WTC11 (cell line): Measurements from ENCODE around the gene ZNF827. TPM values are rescaled to one million over a fixed set of nuclear protein-coding genes. Genes with fewer than 3 reads are reported as not detected.

Experiments
- ATAC-seq: fragments of 200-7000 bp; cut with Tn5 transposase; 2 replicates; pipeline ENCODE4 v1.10.0; 2021; ENCODE audit warnings: mild to moderate bottlenecking, moderate library complexity
- CTCF ChIA-PET: fragments of 300-600 bp; sonication (Branson Sonifier 250); formaldehyde crosslinking; loops from one replicate; lab custom pipeline; 2021; ENCODE audit warnings: antibody characterized with exemption; lab: Charles Lee
- POLR2A ChIA-PET: fragments of 350-600 bp; sonication (Branson Sonifier 250); formaldehyde crosslinking; loops from one replicate; lab custom pipeline; 2021; ENCODE audit warnings: antibody characterized with exemption; lab: Charles Lee
- DNase-seq: peaks from one replicate; pipeline ENCODE4 v3.0.0; 2021; ENCODE audit warnings: low spot score
- H3K27ac Mint-ChIP-seq: 2 replicates; pipeline ENCODE4 v1.8.0; 2021; ENCODE audit warnings: mixed read lengths
- H3K27me3 Mint-ChIP-seq: 2 replicates; pipeline ENCODE4 v1.8.0; 2021; ENCODE audit warnings: low read depth, mild to moderate bottlenecking, moderate library complexity, mixed read lengths
- H3K36me3 Mint-ChIP-seq: 2 replicates; pipeline ENCODE4 v1.8.0; 2021; ENCODE audit warnings: mixed read lengths
- H3K4me1 Mint-ChIP-seq: 2 replicates; pipeline ENCODE4 v1.8.0; 2022; ENCODE audit warnings: mixed read lengths
- H3K4me3 Mint-ChIP-seq: 2 replicates; pipeline ENCODE4 v1.8.0; 2021; ENCODE audit warnings: mild to moderate bottlenecking, moderate library complexity, mixed read lengths
- H3K9me3 Mint-ChIP-seq: 2 replicates; pipeline ENCODE4 v1.8.0; 2021; ENCODE audit warnings: mixed read lengths
- ATF3 ChIP-seq: sonication (generic); formaldehyde crosslinking; conservative IDR thresholded peaks from 2 replicates; pipeline ENCODE4 v1.8.1; 2022; ENCODE audit warnings: mild to moderate bottlenecking, missing genetic modification reagents
- CBFB ChIP-seq: sonication (generic); formaldehyde crosslinking; IDR thresholded peaks from 2 replicates; pipeline ENCODE4 v1.8.1; 2022; ENCODE audit warnings: mild to moderate bottlenecking, low read depth, missing genetic modification reagents
- E2F4 ChIP-seq: sonication (generic); formaldehyde crosslinking; IDR thresholded peaks from 2 replicates; pipeline ENCODE4 v1.8.1; 2022; ENCODE audit warnings: low read depth, mild to moderate bottlenecking, moderate library complexity, missing genetic modification reagents, borderline replicate concordance
- ELF4 ChIP-seq: sonication (generic); formaldehyde crosslinking; IDR thresholded peaks from 2 replicates; pipeline ENCODE4 v1.8.1; 2022; ENCODE audit warnings: low read depth, mild to moderate bottlenecking, moderate library complexity, missing genetic modification reagents
- EMX1 ChIP-seq: fragments of 250-450 bp; sonication (Bioruptor Pico); IDR thresholded peaks from 2 replicates; pipeline ENCODE4 v1.8.0; 2021; ENCODE audit warnings: mild to moderate bottlenecking
- ESRRA ChIP-seq: sonication (generic); formaldehyde crosslinking; IDR thresholded peaks from 2 replicates; pipeline ENCODE4 v1.8.1; 2022; ENCODE audit warnings: mild to moderate bottlenecking, missing genetic modification reagents, borderline replicate concordance
- GRHL2 ChIP-seq: fragments of 250-450 bp; sonication (Bioruptor Pico); IDR thresholded peaks from 2 replicates; pipeline ENCODE4 v1.8.0; 2022; ENCODE audit warnings: mild to moderate bottlenecking, moderate library complexity; ENCODE audit not compliant: insufficient replicate concordance, severe bottlenecking
- IRF2 ChIP-seq: sonication (generic); formaldehyde crosslinking; IDR thresholded peaks from 2 replicates; pipeline ENCODE4 v1.8.0; 2022; ENCODE audit warnings: low read depth, missing genetic modification reagents, borderline replicate concordance
- MAX ChIP-seq: sonication (generic); formaldehyde crosslinking; IDR thresholded peaks from 2 replicates; pipeline ENCODE4 v1.8.0; 2022; ENCODE audit warnings: mild to moderate bottlenecking, missing genetic modification reagents
- MXD4 ChIP-seq: fragments of 250-450 bp; sonication (Bioruptor Pico); IDR thresholded peaks from 2 replicates; pipeline ENCODE4 v1.8.0; 2021; ENCODE audit warnings: mild to moderate bottlenecking, moderate library complexity, borderline replicate concordance
- NFYB ChIP-seq: sonication (generic); formaldehyde crosslinking; conservative IDR thresholded peaks from 2 replicates; pipeline ENCODE4 v1.8.0; 2022; ENCODE audit warnings: low read depth, missing genetic modification reagents
- NR1H2 ChIP-seq: sonication (generic); formaldehyde crosslinking; IDR thresholded peaks from 2 replicates; pipeline ENCODE4 v1.9.0; 2021; ENCODE audit warnings: mild to moderate bottlenecking, moderate library complexity, missing genetic modification reagents
- NR2C2 ChIP-seq: sonication (generic); formaldehyde crosslinking; IDR thresholded peaks from 2 replicates; pipeline ENCODE4 v1.8.0; 2022; ENCODE audit warnings: mild to moderate bottlenecking, missing genetic modification reagents
- NR3C1 ChIP-seq: sonication (generic); formaldehyde crosslinking; conservative IDR thresholded peaks from 2 replicates; pipeline ENCODE4 v1.8.1; 2023; ENCODE audit warnings: low read depth, mild to moderate bottlenecking, missing genetic modification reagents
- PREB ChIP-seq: sonication (generic); formaldehyde crosslinking; IDR thresholded peaks from 2 replicates; pipeline ENCODE4 v1.8.1; 2022; ENCODE audit warnings: mild to moderate bottlenecking, missing genetic modification reagents, moderate library complexity, borderline replicate concordance
- TP53 ChIP-seq: sonication (generic); formaldehyde crosslinking; IDR thresholded peaks from 2 replicates; pipeline ENCODE4 v1.8.1; 2023; ENCODE audit warnings: mild to moderate bottlenecking, missing genetic modification reagents
- USF1 ChIP-seq: sonication (generic); formaldehyde crosslinking; IDR thresholded peaks from 2 replicates; pipeline ENCODE4 v1.8.0; 2022; ENCODE audit warnings: mild to moderate bottlenecking, missing genetic modification reagents
- USF2 ChIP-seq: sonication (generic); formaldehyde crosslinking; IDR thresholded peaks from 2 replicates; pipeline ENCODE4 v1.8.1; 2023; ENCODE audit warnings: mild to moderate bottlenecking, missing genetic modification reagents, moderate library complexity
- ZNF138 ChIP-seq: sonication (generic); formaldehyde crosslinking; conservative IDR thresholded peaks from 2 replicates; pipeline ENCODE4 v1.8.1; 2022; ENCODE audit warnings: mild to moderate bottlenecking, moderate library complexity, missing genetic modification reagents
- ZNF219 ChIP-seq: sonication (generic); formaldehyde crosslinking; IDR thresholded peaks from 2 replicates; pipeline ENCODE4 v1.8.0; 2023; ENCODE audit warnings: missing genetic modification reagents, mild to moderate bottlenecking, borderline replicate concordance
- ZNF263 ChIP-seq: sonication (generic); formaldehyde crosslinking; IDR thresholded peaks from 2 replicates; pipeline ENCODE4 v1.8.1; 2022; ENCODE audit warnings: low read depth, mild to moderate bottlenecking, moderate library complexity, missing genetic modification reagents
- ZNF416 ChIP-seq: fragments of 250-450 bp; sonication (Bioruptor Pico); IDR thresholded peaks from 2 replicates; pipeline ENCODE4 v1.9.0; 2021; ENCODE audit warnings: mild to moderate bottlenecking, inconsistent platforms
- total RNA-seq: library from RNA; stranded (reverse); gene quantifications from 3 replicates; pipeline ENCODE4 v1.2.3, GENCODE V29; 2021

ZNF827 gene
- total RNA-seq, 1 experiment from 2014 or later: 25.6 TPM

GRCh38 chr4:145882604-145883003 lies 56.0 kb downstream of the ZNF827 start (continued):
- TF ChIP-seq PREB (CRISPR knock-in tag) (no peak), NR3C1 (CRISPR knock-in tag) (no peak), NR2C2 (CRISPR knock-in tag) (no peak), IRF2 (CRISPR knock-in tag) (no peak), EMX1 (no peak)

GRCh38 chr4:145881989-145882388 lies 56.6 kb downstream of the ZNF827 start:
- DNase-seq: peak; percentile 24
- ATAC-seq: peak; percentile 62
- ChIA-PET CTCF (interaction anchor here (1.0 kb wide), 1 partner anchor 13 kb away, joined by 3 read pairs; no protein-coding TSS in a partner anchor), POLR2A (interaction anchor here (0.7 kb wide), 1 partner anchor 85 kb away, joined by 5 read pairs; no protein-coding TSS in a partner anchor)
- peak overlapping the region; percentile 69; the same call in 1 of the 2 replicates for H3K27ac Mint-ChIP-seq
- TF ChIP-seq ELF4 (CRISPR knock-in tag) (no peak), MAX (CRISPR knock-in tag) (0 out of 2 replicates have a peak, but pooled peaks have one; percentile 30), USF1 (CRISPR knock-in tag) (peak; percentile 81), CBFB (CRISPR knock-in tag) (no peak), GRHL2 (CRISPR knock-in tag) (no peak), USF2 (peak; percentile 86)
- TF ChIP-seq, all 79 proteins: peak for 3
- Mint-ChIP-seq H3K36me3 (peaks cover 26% of the 10 kb centered on the region), H3K4me3 (no peak overlapping the region), H3K9me3 (no peaks in the 10 kb centered on the region), H3K27me3 (no peaks in the 10 kb centered on the region), H3K4me1 (peaks cover 73% of the 10 kb centered on the region)

GRCh38 chr4:145881576-145881975 lies 57.0 kb downstream of the ZNF827 start:
- no peak overlapping the region for H3K4me3 Mint-ChIP-seq
- no peak for DNase-seq
- no peak for ATAC-seq
- no peaks in the 10 kb centered on the region for H3K27me3 Mint-ChIP-seq
- no peaks in the 10 kb centered on the region for H3K9me3 Mint-ChIP-seq
- ChIA-PET POLR2A (no interaction called here), CTCF (interaction anchor here (0.6 to 1.0 kb wide), 2 partner anchors 14 to 17 kb away, joined by 3 to 4 read pairs; no protein-coding TSS in a partner anchor)
- TF ChIP-seq NFYB: no peak
- no peak for TF ChIP-seq NR1H2 (CRISPR knock-in tag)
- TF ChIP-seq ESRRA (CRISPR knock-in tag): no peak
- no peak for TF ChIP-seq ZNF219 (CRISPR knock-in tag)
- TF ChIP-seq ZNF138: no peak
- peak overlapping the region; percentile 69 for H3K27ac Mint-ChIP-seq
- H3K4me1 Mint-ChIP-seq: peaks cover 69% of the 10 kb centered on the region
- peaks cover 30% of the 10 kb centered on the region for H3K36me3 Mint-ChIP-seq

GRCh38 chr4:145880355-145880960 lies 58.2 kb downstream of the ZNF827 start:
- ChIA-PET CTCF (no interaction called here), POLR2A (no interaction called here)
- Mint-ChIP-seq H3K27ac (peak overlapping the region; percentile 85), H3K4me1 (peaks cover 58% of the 10 kb centered on the region), H3K36me3 (peaks cover 30% of the 10 kb centered on the region), H3K27me3 (no peaks in the 10 kb centered on the region), H3K4me3 (no peak overlapping the region), H3K9me3 (no peaks in the 10 kb centered on the region)
- ATAC-seq (no peak), DNase-seq (no peak)
- TF ChIP-seq ATF3 (CRISPR knock-in tag): no peak
- TF ChIP-seq TP53 (CRISPR knock-in tag): no peak
- TF ChIP-seq ZNF219 (CRISPR knock-in tag): no peak
- TF ChIP-seq MXD4 (CRISPR knock-in tag): no peak
- TF ChIP-seq IRF2 (CRISPR knock-in tag): no peak
- no peak for TF ChIP-seq ZNF138
- TF ChIP-seq E2F4 (CRISPR knock-in tag): no peak
- no peak for TF ChIP-seq ZNF416 (CRISPR knock-in tag)
- TF ChIP-seq ZNF263 (CRISPR knock-in tag): no peak
